Activated naive CD4-positive, alpha-beta T cell treated with anti-CD3 and anti-CD28 coated beads, Interleukin-2, amount 10 ng/mL, durations not matched to agents 7 days and 5 days (primary cell): Measurements from ENCODE around the gene ELAVL2.

Experiments used
- CTCF ChIA-PET: fragments of 350-600 bp; sonication (Branson Sonifier 250); formaldehyde crosslinking; loops from one replicate; lab custom pipeline; 2021; ENCODE audit warnings: antibody characterized with exemption; lab: Charles Lee
- DNase-seq: peaks from one replicate; pipeline ENCODE4 v3.0.0-alpha.2; 2020
- H3K27ac Mint-ChIP-seq: one replicate; pipeline ENCODE4 v1.8.0; 2021; ENCODE audit warnings: mild to moderate bottlenecking, moderate library complexity, mixed read lengths
- H3K27me3 Mint-ChIP-seq: one replicate; pipeline ENCODE4 v1.8.0; 2021; ENCODE audit warnings: mild to moderate bottlenecking, mixed read lengths
- H3K36me3 Mint-ChIP-seq: one replicate; pipeline ENCODE4 v1.8.0; 2021; ENCODE audit warnings: mixed read lengths
- H3K4me1 Mint-ChIP-seq: one replicate; pipeline ENCODE4 v1.8.0; 2021; ENCODE audit warnings: mixed read lengths
- H3K4me3 Mint-ChIP-seq: one replicate; pipeline ENCODE4 v1.8.0; 2021; ENCODE audit warnings: mild to moderate bottlenecking, moderate library complexity, mixed read lengths
- H3K9me3 Mint-ChIP-seq: one replicate; pipeline ENCODE4 v1.8.0; 2021; ENCODE audit warnings: mixed read lengths

Gene ELAVL2

DNA sequence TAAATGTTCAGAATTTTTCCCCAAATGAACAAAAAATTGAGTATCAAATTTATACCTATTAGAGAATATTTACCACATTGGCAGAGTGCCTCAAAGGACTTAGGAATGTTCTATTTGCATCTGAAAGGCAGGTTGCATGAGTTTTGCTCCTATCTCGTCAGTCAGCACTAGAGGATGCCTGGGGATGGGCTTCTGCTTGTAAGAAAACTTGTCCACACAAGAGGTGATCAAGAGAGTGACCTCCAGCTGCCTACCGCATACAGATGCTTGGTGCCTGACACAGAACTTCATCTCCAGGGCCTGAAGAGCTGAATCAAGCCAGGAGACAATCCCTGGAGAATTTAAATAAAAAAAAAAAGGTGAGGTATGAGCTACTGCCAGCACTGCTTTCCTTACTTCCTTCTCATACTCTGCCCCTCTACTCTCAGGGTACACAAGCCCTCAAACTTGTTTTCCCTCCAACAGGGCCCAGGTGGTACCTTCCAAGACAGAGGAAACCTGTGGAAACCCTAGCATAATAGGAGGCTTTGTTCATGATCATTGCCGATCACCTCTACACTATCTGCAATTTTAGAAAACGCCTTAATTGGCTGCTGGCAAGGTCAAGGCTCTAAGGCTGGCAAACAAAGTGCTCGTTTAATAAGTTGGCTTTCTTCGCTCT, 166.6 kb downstream of the ELAVL2 start:
- Mint-ChIP-seq H3K9me3 (peaks cover 6% of the 10 kb centered on the region), H3K4me1 (no peaks in the 10 kb centered on the region), H3K27ac (no peak overlapping the region), H3K4me3 (no peak overlapping the region), H3K36me3 (no peaks in the 10 kb centered on the region), H3K27me3 (no peaks in the 10 kb centered on the region)
- no peak for DNase-seq
- CTCF ChIA-PET, result no interaction called here

DNA sequence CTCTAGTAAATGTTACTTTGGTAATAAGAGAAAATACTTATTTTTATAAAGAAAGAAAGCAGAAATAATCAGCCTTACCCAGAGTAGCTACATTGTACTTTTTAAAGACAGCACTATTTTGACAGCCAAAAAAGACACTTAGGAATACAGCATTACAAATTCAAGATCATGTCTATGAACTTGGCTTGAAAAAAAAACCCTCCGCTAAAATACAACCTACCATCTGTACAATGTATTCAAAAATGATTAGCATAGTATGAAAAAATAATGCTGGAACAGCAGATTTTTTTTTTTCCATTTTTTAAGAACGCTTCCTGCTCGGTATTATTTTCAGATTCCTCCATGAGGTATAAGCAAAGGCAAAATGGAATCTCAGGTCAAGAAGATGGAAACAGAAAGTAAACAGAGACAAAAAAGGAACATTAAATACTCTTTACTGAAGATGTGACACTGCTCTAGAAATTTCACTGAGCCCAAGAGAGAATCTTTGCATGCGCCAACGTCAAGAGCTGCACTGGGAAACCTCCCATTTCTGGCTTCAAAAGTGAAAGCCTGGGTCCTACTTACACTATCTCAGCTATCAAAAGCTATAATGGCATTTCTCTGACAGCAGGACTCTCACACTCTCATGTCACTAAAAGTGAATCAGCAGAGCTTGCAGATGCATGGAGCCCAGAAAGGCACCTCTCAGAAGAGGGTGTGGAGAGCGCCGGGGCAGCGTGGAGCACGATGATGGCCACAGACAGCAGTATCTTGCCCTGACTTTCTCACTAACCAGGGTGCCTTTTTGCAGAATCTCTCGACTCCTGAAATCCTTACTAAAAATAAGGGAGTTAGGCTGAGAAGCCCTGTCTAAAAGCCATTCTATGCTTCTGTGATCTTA, 167.4 kb downstream of the ELAVL2 start:
- H3K4me1 Mint-ChIP-seq, result no peaks in the 10 kb centered on the region
- CTCF ChIA-PET, result no interaction called here

DNA sequence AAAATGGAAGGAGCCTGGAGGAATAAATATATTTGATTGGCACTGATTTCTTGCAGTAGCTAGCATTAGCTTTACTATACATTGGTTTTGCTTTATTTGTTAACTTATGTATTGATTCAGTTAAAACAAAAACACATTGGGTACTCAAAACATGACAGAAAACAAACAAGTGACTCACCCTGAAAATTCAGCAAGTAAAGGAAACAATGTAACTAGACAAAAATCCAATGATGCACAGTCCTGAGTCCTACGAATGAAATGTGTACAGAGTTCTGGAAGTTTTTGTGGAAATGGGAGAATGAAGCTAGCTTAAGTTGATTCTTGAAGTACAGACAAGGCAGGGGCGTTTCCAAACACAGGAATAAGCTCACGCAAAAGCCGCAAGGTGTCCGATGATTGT, 175.0 kb downstream of the ELAVL2 start:
- Mint-ChIP-seq H3K4me1 (no peaks in the 10 kb centered on the region), H3K9me3 (peaks cover 4% of the 10 kb centered on the region), H3K36me3 (no peaks in the 10 kb centered on the region), H3K27me3 (no peaks in the 10 kb centered on the region), H3K4me3 (no peak overlapping the region), H3K27ac (no peak overlapping the region)
- no peak for DNase-seq
- CTCF ChIA-PET, result no interaction called here

More for the DNA sequence above, 167.4 kb downstream of the ELAVL2 start:
- Mint-ChIP-seq H3K27ac (no peak overlapping the region), H3K36me3 (no peaks in the 10 kb centered on the region), H3K27me3 (no peaks in the 10 kb centered on the region), H3K9me3 (peaks cover 6% of the 10 kb centered on the region), H3K4me3 (no peak overlapping the region)
- DNase-seq, result no peak

DNA sequence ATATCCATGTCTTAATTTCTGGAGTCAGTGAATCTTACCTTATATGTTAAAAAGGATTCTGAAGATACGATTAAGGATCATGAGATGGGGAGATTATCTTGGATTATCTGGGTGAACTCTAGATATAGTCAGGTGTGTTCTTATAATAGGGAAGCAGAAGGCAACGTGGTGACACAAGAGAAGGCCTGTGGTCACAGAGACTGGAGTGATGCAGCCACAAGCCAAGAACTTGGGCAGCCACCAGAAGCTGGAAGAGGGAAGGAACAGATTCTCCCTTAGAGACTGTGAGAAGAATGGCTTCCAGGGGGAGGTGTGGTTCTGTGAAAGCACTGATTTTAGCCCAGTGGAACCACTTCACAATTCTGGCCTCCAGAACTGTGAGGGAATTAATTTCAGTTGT, 177.4 kb downstream of the ELAVL2 start:
- Mint-ChIP-seq H3K27me3 (no peaks in the 10 kb centered on the region), H3K4me3 (no peak overlapping the region), H3K9me3 (peaks cover 6% of the 10 kb centered on the region), H3K36me3 (no peaks in the 10 kb centered on the region), H3K4me1 (no peaks in the 10 kb centered on the region), H3K27ac (no peak overlapping the region)
- DNase-seq, result no peak
- CTCF ChIA-PET, result no interaction called here

DNA sequence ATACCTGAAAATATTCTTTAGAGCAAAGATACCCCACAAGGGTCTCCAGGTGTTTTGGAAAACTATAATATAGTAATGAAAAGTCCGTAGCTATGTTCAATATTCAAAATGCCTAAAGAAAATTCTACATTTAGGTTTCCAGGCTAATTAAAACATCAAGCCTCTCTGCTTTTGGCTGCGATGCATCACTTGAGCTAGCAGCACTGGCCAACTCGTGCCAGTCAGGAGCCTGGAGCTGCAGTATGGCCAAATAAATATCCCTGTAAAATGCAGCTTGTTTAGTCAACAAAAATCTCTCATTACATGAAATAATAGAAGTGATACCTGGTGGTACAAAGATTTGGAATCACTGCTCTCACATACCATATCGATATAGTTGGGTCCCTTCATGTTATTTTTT, 181.1 kb downstream of the ELAVL2 start:
- Mint-ChIP-seq H3K4me3 (no peak overlapping the region), H3K27me3 (no peaks in the 10 kb centered on the region), H3K27ac (no peak overlapping the region), H3K9me3 (peaks cover 4% of the 10 kb centered on the region), H3K4me1 (no peaks in the 10 kb centered on the region), H3K36me3 (no peaks in the 10 kb centered on the region)
- CTCF ChIA-PET, result no interaction called here
- DNase-seq, result no peak

DNA sequence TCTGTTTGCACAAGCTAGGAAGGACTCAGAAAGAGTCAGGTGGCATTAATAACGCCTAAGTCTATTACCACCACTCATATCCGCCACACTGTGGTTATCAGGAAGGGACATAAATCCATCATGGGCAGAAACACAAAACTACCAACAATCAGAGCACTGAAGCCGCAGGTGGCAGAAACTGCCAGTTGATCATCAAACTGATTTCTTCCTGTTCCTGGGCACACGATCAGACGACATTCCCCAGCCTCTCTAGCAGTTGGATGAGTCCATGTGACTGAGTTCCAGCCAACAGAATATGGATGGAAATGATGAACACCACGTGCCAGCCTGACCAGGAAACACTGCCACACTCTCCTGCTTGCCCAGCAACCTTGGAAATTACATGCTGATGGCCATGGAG, 181.7 kb downstream of the ELAVL2 start:
- Mint-ChIP-seq H3K27ac (no peak overlapping the region), H3K36me3 (no peaks in the 10 kb centered on the region), H3K9me3 (peaks cover 4% of the 10 kb centered on the region), H3K4me3 (no peak overlapping the region), H3K4me1 (no peaks in the 10 kb centered on the region), H3K27me3 (no peaks in the 10 kb centered on the region)
- DNase-seq, result no peak
- CTCF ChIA-PET, result no interaction called here

DNA sequence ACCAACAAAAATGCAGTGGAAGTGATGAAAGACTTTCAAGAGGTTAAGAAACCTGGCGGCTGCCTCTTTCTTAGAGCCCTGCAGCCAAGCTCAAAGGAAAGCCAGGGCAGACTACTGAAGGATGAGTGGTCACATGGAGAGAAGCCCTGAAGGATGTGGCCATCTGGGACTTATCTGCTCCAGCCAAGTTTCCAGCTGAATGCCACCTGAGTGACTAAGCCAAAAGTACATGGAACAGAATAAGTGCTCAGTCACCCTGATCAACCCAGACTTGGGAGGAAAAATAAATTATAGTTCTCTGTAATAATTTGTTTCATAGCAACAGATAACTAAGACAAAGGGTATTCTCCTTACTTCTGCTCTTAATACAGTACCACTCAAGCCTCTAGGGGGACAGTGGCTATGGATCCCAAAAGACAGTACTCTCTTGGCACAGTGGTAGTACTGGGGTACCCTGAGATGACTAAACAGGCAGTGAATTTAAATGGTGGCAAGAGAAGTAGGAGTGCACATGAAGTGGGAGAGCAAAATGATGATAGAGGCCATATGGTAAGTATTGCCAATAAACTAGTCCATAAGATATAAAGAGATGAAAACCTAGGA, 182.3 kb downstream of the ELAVL2 start:
- no peak overlapping the region for H3K27ac Mint-ChIP-seq
- CTCF ChIA-PET, result no interaction called here
- no peaks in the 10 kb centered on the region for H3K27me3 Mint-ChIP-seq

More for the DNA sequence above, 182.3 kb downstream of the ELAVL2 start:
- Mint-ChIP-seq H3K36me3 (no peaks in the 10 kb centered on the region), H3K4me3 (no peak overlapping the region), H3K4me1 (no peaks in the 10 kb centered on the region), H3K9me3 (peaks cover 4% of the 10 kb centered on the region)
- DNase-seq, result no peak
